ENCODE data around the gene NECTIN4.

GRCh38 chr1:161033751-161034150 lies 55.6 kb downstream of the NECTIN4 start:
- TF ChIP-seq, protein P1, sequence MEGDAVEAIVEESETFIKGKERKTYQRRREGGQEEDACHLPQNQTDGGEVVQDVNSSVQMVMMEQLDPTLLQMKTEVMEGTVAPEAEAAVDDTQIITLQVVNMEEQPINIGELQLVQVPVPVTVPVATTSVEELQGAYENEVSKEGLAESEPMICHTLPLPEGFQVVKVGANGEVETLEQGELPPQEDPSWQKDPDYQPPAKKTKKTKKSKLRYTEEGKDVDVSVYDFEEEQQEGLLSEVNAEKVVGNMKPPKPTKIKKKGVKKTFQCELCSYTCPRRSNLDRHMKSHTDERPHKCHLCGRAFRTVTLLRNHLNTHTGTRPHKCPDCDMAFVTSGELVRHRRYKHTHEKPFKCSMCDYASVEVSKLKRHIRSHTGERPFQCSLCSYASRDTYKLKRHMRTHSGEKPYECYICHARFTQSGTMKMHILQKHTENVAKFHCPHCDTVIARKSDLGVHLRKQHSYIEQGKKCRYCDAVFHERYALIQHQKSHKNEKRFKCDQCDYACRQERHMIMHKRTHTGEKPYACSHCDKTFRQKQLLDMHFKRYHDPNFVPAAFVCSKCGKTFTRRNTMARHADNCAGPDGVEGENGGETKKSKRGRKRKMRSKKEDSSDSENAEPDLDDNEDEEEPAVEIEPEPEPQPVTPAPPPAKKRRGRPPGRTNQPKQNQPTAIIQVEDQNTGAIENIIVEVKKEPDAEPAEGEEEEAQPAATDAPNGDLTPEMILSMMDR (IDR thresholded peaks at IDR 0.05): no peak
- no peak for TF ChIP-seq POLR2A (IDR thresholded peaks at IDR 0.05)
